CD4-positive, alpha-beta T cell (primary cell): ENCODE data around the gene RAPGEF6. TPM values are rescaled to one million over a fixed set of nuclear protein-coding genes. Genes with fewer than 3 reads are reported as not detected.
A peak's percentile ranks its signal among the peaks of the same experiment; 100 is the strongest.
"Not testable (repeated sequence)": the region's sequence is repeated elsewhere in the genome, so short reads cannot be mapped to it uniquely, and the experiment has no call there.

Experiments used
- ATAC-seq: fragments of 200-7000 bp; cut with Tn5 transposase; one replicate; pipeline ENCODE4 v1.10.0; 2022; ENCODE audit warnings: mild to moderate bottlenecking; ENCODE audit not compliant: poor library complexity
- CTCF ChIA-PET: fragments of 350-600 bp; sonication (Branson Sonifier 250); formaldehyde crosslinking; loops from one replicate; lab custom pipeline; 2021; ENCODE audit warnings: antibody characterized with exemption, inconsistent platforms; lab: Charles Lee
- POLR2A ChIA-PET: fragments of 350-600 bp; sonication (Branson Sonifier 250); formaldehyde crosslinking; loops from one replicate; lab custom pipeline; 2021; ENCODE audit warnings: antibody characterized with exemption, inconsistent platforms; lab: Charles Lee
- DNase-seq, 14 experiments: peaks; one replicate each; pipeline ENCODE4 v3.0.0-alpha.2; 2013 to 2020; ENCODE audit warnings: mixed read lengths in 2 of 14
- H3K27ac ChIP-seq, 2 donors: one replicate each; pipeline versions ENCODE4 v1.5.1 to v1.7.0; 2013; ENCODE audit warnings: low read length in 2 of 2, low read depth in 1 of 2, mild to moderate bottlenecking in 1 of 2
- H3K27me3 ChIP-seq, 2 experiments: 1 replicate in 1 of 2; 2 replicates in 1 of 2; pipeline versions ENCODE4 v1.6.1 to v1.7.0; 2013; ENCODE audit warnings: low read length in 2 of 2, control low read depth in 1 of 2, mild to moderate bottlenecking in 1 of 2, moderate library complexity in 1 of 2; ENCODE audit not compliant: insufficient read depth in 2 of 2, control insufficient read depth in 1 of 2
- H3K36me3 ChIP-seq: one replicate; pipeline ENCODE4 v1.6.1; 2013; ENCODE audit warnings: low read length, control low read depth; ENCODE audit not compliant: insufficient read depth
- H3K4me1 ChIP-seq: one replicate; pipeline ENCODE4 v1.6.1; 2013; ENCODE audit warnings: low read length, control low read depth; ENCODE audit not compliant: insufficient read depth
- H3K4me3 ChIP-seq: one replicate; pipeline ENCODE4 v1.5.1; 2013; ENCODE audit warnings: mild to moderate bottlenecking, low read length, moderate library complexity
- H3K9me3 ChIP-seq, 2 experiments: 1 replicate in 1 of 2; 2 replicates in 1 of 2; pipeline versions ENCODE4 v1.6.1 to v1.7.0; 2013; ENCODE audit warnings: low read length in 2 of 2, mild to moderate bottlenecking in 2 of 2, control low read depth in 1 of 2, moderate library complexity in 1 of 2; ENCODE audit not compliant: control insufficient read depth in 1 of 2, insufficient read depth in 1 of 2
- H3K27ac Mint-ChIP-seq: one replicate; pipeline ENCODE4 v1.8.0; 2020; ENCODE audit warnings: mixed read lengths
- H3K27me3 Mint-ChIP-seq: one replicate; pipeline ENCODE4 v1.8.0; 2021; ENCODE audit warnings: mixed read lengths
- H3K36me3 Mint-ChIP-seq: one replicate; pipeline ENCODE4 v1.8.0; 2021; ENCODE audit warnings: low read depth, mixed read lengths
- H3K4me1 Mint-ChIP-seq: one replicate; pipeline ENCODE4 v1.8.0; 2021; ENCODE audit warnings: low read depth, mixed read lengths
- H3K4me3 Mint-ChIP-seq: one replicate; pipeline ENCODE4 v1.8.0; 2020; ENCODE audit warnings: mild to moderate bottlenecking, mixed read lengths
- H3K9me3 Mint-ChIP-seq: one replicate; pipeline ENCODE4 v1.8.0; 2020; ENCODE audit warnings: mixed read lengths
- intact Hi-C, 2 experiments: fragments of 100-400 bp; cut with DNase I in 1 of 2; cut with micrococcal nuclease in 1 of 2; formaldehyde crosslinking; loops; one replicate each; pipeline versions ENCODE4 v1.15.1 to v1.9.0; 2023 to 2025; cut with DNase I, micrococcal nuclease
- total RNA-seq, 174 experiments: library from RNA in 2 of 174; stranded (reverse) in 2 of 174; gene quantifications; one replicate each; pipeline ENCODE4 v1.2.3 and lab custom pipeline; 2021 to 2026
- TF ChIP-seq, protein P1 (sequence below): fragments of 200-600 bp; IDR thresholded peaks from one replicate; pipeline ENCODE4 v1.8.0; 2022; ENCODE audit warnings: antibody characterized with exemption, mild to moderate bottlenecking

RAPGEF6 gene
- total RNA-seq, 2 experiments from 2014 or later, result 83.3 to 91.4 TPM

DNA sequence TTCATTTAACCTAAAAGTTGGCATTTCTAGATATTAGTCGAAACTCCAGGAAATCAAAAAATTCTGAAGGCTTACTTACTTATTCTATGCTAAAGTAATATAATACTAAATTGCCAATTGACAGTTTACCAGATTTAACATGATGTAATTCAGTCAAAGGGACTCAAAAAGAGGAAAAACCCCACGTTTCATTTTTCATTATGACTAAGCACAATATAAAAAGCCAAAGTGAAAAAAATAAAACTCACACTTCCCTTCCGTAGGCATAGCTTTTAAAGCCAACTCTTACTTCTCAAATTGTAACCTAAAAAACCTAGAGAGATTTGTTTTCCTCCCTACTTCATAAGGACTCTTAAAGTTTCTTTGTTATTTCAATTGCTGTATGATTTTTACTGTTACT lies 146.6 kb downstream of the RAPGEF6 start:
- ATAC-seq (no peak), DNase-seq (peak in 3 of 14 experiments; percentile 31 to 39 (median 34))
- no peaks in the 10 kb centered on the region for H3K9me3 ChIP-seq
- TF ChIP-seq, protein P1, sequence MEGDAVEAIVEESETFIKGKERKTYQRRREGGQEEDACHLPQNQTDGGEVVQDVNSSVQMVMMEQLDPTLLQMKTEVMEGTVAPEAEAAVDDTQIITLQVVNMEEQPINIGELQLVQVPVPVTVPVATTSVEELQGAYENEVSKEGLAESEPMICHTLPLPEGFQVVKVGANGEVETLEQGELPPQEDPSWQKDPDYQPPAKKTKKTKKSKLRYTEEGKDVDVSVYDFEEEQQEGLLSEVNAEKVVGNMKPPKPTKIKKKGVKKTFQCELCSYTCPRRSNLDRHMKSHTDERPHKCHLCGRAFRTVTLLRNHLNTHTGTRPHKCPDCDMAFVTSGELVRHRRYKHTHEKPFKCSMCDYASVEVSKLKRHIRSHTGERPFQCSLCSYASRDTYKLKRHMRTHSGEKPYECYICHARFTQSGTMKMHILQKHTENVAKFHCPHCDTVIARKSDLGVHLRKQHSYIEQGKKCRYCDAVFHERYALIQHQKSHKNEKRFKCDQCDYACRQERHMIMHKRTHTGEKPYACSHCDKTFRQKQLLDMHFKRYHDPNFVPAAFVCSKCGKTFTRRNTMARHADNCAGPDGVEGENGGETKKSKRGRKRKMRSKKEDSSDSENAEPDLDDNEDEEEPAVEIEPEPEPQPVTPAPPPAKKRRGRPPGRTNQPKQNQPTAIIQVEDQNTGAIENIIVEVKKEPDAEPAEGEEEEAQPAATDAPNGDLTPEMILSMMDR, result no peak
- ChIA-PET POLR2A (interaction anchor here (1.4 kb wide), 2 partner anchors 53 to 147 kb away, joined by 3 read pairs; no protein-coding TSS in a partner anchor), CTCF (interaction anchor here (1.0 kb wide), 1 partner anchor 101 kb away, joined by 3 read pairs; no protein-coding TSS in a partner anchor)
- H3K4me3 Mint-ChIP-seq, result peak overlapping the region; percentile 23
- intact Hi-C loops, result no loop called here
- H3K4me3 ChIP-seq, result no peak overlapping the region
- no peaks in the 10 kb centered on the region for H3K9me3 Mint-ChIP-seq
- peaks cover 77% of the 10 kb centered on the region for H3K36me3 ChIP-seq
- H3K27ac Mint-ChIP-seq, result peak overlapping the region; percentile 69
- no peaks in the 10 kb centered on the region for H3K4me1 ChIP-seq
- no peaks in the 10 kb centered on the region for H3K27me3 Mint-ChIP-seq
- H3K27me3 ChIP-seq, result no peaks in the 10 kb centered on the region
- H3K36me3 Mint-ChIP-seq, result peaks cover 93% of the 10 kb centered on the region
- H3K4me1 Mint-ChIP-seq, result peaks cover 62% of the 10 kb centered on the region
- H3K27ac ChIP-seq, result no peak overlapping the region

DNA sequence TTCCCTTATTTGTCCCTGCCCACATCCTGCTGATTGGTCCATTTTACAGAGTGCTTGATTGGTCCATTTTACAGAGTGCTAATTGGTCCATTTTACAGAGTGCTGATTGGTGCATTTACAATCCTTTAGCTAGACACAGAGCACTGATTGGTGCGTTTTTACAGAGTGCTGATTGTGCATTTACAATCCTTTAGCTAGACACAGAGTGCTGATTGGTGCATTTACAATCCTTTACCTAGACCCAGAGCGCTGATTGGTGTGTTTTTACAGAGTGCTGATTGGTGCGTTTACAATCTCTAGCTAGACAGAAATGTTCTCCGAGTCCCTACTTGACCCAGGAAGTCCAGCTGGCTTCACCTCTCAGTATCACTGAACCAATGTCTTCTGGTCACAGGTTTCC lies 147.7 kb downstream of the RAPGEF6 start:
- H3K4me1 ChIP-seq, H3K4me3 ChIP-seq, H3K27ac Mint-ChIP-seq, ATAC-seq, H3K4me3 Mint-ChIP-seq, H3K27ac ChIP-seq, H3K27me3 ChIP-seq, intact Hi-C loops, H3K9me3 Mint-ChIP-seq, H3K27me3 Mint-ChIP-seq, H3K9me3 ChIP-seq, DNase-seq: not testable (repeated sequence)
- POLR2A ChIA-PET, result interaction anchor here (1.1 kb wide), 1 partner anchor 9 kb away, joined by 4 read pairs; no protein-coding TSS in a partner anchor
- Mint-ChIP-seq H3K36me3 (peaks cover 96% of the 10 kb centered on the region), H3K4me1 (peaks cover 66% of the 10 kb centered on the region)
- CTCF ChIA-PET, result interaction anchor here (1.0 to 1.4 kb wide), 1 partner anchor 102 kb away, joined by 3 read pairs; no protein-coding TSS in a partner anchor
- H3K36me3 ChIP-seq, result peaks cover 75% of the 10 kb centered on the region

DNA sequence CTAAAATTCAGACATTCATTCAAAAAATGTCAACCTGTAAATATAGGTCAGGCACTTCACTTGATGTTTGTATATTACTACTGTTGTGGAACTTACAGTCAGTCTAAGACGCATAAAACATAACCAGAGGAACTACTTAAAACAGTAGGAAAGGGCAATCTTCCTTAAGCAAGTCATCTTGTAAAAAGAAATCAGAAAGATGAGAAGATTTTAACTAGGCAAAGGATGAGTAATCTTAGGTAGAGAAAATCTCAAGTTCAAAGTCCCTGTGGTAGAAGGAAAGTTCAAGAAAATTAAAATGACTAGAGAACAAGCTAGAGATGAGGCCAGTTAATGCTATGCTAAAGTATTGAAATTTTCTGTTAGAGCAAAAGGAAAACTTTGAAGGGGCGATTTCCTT lies 152.4 kb downstream of the RAPGEF6 start:
- Mint-ChIP-seq H3K27me3 (no peaks in the 10 kb centered on the region), H3K4me3 (no peak overlapping the region), H3K36me3 (peaks cover 89% of the 10 kb centered on the region), H3K4me1 (peaks cover 71% of the 10 kb centered on the region), H3K9me3 (no peaks in the 10 kb centered on the region), H3K27ac (no peak overlapping the region)
- DNase-seq (no peak), ATAC-seq (no peak)
- H3K27me3 ChIP-seq, result no peaks in the 10 kb centered on the region
- peaks cover 70% of the 10 kb centered on the region for H3K36me3 ChIP-seq
- TF ChIP-seq, protein P1, result no peak
- ChIA-PET CTCF (no interaction called here), POLR2A (no interaction called here)
- no peak overlapping the region for H3K27ac ChIP-seq
- H3K4me3 ChIP-seq, result no peak overlapping the region
- intact Hi-C loops, result no loop called here
- H3K9me3 ChIP-seq, result no peaks in the 10 kb centered on the region
- peaks cover 9% of the 10 kb centered on the region for H3K4me1 ChIP-seq

DNA sequence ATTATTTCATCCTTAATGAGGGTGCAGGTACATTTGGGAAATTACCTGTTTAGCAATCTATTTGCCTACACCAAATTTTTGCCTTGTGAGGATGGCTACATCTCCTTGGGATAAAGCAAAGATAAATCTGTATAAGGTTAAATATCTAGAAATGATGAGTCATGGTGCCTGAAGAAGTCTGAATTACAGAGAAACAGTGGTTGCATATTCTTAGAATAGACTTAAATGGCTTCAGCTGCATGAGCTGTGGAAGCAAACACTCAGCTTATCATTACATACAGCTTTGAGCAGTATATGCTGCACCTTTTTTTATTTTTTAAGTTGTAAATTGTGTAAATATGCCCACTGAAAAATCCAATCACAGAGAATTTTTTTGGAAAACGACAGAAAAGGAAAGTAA lies 153.5 kb downstream of the RAPGEF6 start:
- Histone ChIP-seq H3K4me3 (no peak overlapping the region), H3K4me1 (peaks cover 9% of the 10 kb centered on the region), H3K9me3 (no peaks in the 10 kb centered on the region), H3K27ac (no peak overlapping the region), H3K27me3 (no peaks in the 10 kb centered on the region), H3K36me3 (peaks cover 65% of the 10 kb centered on the region)
- peak overlapping the region; percentile 61 for H3K27ac Mint-ChIP-seq
- ATAC-seq (no peak), DNase-seq (no peak)
- POLR2A ChIA-PET, result no interaction called here
- H3K9me3 Mint-ChIP-seq, result no peaks in the 10 kb centered on the region
- TF ChIP-seq, protein P1, result no peak
- intact Hi-C loops, result no loop called here
- no peak overlapping the region for H3K4me3 Mint-ChIP-seq
- CTCF ChIA-PET, result no interaction called here
- peaks cover 89% of the 10 kb centered on the region for H3K36me3 Mint-ChIP-seq
- H3K4me1 Mint-ChIP-seq, result peaks cover 69% of the 10 kb centered on the region
- no peaks in the 10 kb centered on the region for H3K27me3 Mint-ChIP-seq
